T-helper 2 cell treated with Interferon-gamma antibody and Interleukin-4, amounts not matched to agents 100 ng/mL and 5 ng/mL, for 36 hours (primary cell): ENCODE results near the gene INPP4B. TPM values are rescaled to one million over a fixed set of nuclear protein-coding genes. Genes with fewer than 3 reads are reported as not detected.
"Not testable (repeated sequence)": the region's sequence is repeated elsewhere in the genome, so short reads cannot be mapped to it uniquely, and the experiment has no call there.

Source experiments
- intact Hi-C: fragments of 100-400 bp; cut with micrococcal nuclease; formaldehyde crosslinking; loops from one replicate; pipeline ENCODE4 v1.15.1; 2023
- total RNA-seq: library from RNA; stranded (reverse); gene quantifications from 2 replicates; pipeline ENCODE4 v1.2.3, GENCODE V29; 2022

Gene INPP4B
- total RNA-seq, 1 donor from 2014 or later = 103 TPM

- intact Hi-C loops = loop anchor here (2.0 kb wide), 1 partner anchor 15 kb away; no protein-coding TSS in a partner anchor
Measured at GRCh38 chr4:142551517-142552305, 294.4 kb downstream of the INPP4B start.

GRCh38 chr4:142550965-142551364 lies 295.1 kb downstream of the INPP4B start:
- intact Hi-C loops = no loop called here

DNA sequence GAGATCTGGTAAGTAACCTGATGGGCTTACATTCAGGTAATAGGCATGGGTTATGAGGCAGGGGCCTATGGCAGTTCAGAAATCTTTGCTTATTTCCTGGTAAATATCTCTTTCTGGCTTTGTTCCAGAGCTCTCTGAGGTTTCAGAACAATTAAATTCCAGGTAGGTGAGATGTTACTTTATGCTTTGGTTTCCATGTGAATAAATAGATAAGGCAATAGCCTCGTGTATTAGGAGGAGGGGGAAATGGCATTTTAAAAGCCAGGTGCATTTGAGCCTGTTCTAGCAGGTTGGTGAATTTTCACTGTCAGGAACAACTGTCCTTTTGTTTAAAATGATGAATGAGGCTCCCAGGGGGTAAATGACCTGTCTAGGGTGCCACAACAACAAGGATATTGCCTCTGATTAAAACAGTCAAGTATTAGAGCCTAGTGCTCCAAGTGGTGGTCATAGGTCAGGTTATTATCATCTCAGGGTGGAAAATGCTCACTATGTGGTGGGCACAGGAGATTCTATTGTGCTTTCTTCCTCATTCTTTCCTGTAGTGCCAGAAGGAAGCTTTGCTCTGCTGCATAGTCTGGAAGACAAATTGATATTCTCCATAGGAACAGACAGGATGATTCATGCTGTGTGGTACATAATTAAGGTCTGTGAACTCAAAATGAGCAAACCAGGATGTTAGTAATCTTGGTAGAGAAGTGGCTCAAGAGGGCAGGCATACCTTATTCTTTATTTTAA lies 296.2 kb downstream of the INPP4B start:
- intact Hi-C loops = no loop called here

- intact Hi-C loops = no loop called here
Measured at GRCh38 chr4:142549248-142549647, 296.9 kb downstream of the INPP4B start.

DNA sequence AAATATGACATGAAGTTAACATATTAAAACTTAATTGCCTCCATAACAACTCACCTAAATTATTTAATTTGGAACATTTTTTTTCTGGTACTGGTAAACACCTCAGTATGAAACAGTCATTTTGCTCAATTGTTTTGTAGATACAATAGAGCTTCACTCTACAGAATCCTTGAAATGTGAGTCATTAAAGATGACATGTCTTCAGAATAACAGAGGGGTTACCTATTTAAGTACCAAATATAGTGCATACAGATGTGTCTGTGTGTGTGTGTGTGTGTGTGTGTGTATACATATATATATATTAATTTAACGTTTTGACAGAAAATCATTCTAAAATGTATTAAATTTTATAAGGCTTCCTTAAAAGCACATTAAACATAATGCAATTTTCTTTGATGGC lies 297.6 kb downstream of the INPP4B start:
- intact Hi-C loops = no loop called here

DNA sequence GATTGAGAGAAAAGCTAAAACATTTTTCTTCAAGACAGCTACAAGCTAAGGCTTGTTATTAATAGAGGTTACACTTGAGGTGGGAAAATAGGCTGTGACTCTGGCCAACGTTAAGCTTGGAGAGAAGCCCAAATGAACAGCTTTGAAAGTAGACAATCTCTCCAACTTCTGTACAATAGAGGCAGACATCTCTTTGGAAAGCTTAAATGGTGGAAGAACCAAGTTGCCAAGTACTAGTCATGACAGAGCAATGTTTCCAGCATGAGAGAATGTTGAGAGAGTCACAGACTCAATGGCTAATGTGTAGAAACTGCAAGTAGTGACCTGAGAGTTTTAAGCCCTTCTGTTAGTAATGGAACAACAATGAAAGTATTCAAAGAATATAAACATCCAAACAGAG lies 298.1 kb downstream of the INPP4B start:
- intact Hi-C loops = no loop called here

GRCh38 chr4:142544594-142544993 lies 301.5 kb downstream of the INPP4B start:
- intact Hi-C loops = no loop called here

- intact Hi-C loops = no loop called here
Measured at GRCh38 chr4:142544039-142544438, 302.1 kb downstream of the INPP4B start.

DNA sequence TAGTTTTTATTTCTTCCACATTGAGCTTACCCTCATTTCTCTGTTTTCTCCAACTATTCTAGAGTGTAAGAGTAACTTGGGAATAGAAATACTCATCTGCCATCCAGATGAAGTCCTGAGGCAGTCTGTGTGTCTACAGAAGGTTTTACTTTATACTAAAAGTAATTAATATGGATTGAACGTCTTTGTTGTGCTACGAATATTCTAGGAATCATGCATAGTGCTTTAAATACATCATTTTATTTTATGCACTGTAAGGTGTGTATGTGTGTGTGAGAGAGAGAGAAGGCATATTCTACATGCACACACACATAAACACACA lies 305.7 kb downstream of the INPP4B start:
- intact Hi-C loops = no loop called here

DNA sequence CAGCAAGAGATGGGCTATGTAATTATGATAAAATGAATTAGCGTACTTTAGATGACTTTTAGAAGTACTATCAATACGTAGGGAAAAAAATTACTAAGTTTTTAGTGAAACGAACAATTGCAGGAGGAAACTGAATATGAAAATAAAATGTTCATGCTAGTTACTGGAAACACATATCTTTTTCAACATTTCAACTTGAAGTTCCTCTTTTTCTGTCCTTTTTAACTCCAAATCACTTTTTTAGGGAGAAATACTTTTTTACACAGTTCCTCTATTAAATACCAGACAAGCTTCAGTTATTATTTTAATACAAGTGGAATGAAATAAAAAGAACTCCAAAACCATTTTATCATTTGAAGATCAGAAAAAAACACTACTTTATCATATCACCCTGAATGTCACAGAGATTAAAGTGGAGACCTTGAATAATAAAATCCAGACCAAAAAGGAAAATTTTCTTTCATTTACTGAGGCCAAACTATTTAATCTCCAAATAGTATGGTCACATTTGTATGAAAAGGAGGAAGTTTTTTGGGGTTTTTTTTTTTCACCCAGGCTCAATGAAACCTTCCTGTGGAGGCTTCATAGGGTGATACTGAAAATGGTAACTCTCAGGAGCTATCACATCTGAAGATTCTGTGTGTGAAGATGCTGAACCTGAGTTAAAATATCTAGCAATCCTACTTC lies 306.2 kb downstream of the INPP4B start:
- intact Hi-C loops = no loop called here

- intact Hi-C loops = no loop called here
Measured at GRCh38 chr4:142535009-142535408, 311.1 kb downstream of the INPP4B start.

- intact Hi-C loops = no loop called here
Measured at GRCh38 chr4:142532054-142532453, 314.0 kb downstream of the INPP4B start.

DNA sequence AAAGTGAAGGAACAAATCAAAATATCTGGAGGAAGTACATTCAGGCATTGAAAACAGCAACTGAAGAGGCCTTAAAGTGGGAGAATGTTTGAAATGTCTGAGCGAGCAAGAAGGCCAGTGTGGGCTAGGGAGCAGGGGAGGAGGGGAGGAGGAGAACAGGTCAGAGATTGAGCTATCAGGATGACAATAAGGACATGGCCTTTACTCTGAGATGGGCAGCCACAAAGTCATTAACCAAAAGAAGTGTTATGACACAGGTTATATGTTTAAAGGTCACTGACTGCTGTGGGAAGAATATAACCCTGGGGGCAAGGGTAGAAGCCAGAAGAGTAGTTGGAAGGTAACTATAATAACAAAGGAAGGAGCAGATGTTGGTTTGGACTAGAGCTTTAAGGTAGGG lies 315.4 kb downstream of the INPP4B start:
- intact Hi-C loops = no loop called here

- intact Hi-C loops = no loop called here
Measured at GRCh38 chr4:142528433-142528832, 317.7 kb downstream of the INPP4B start.

- intact Hi-C loops = no loop called here
Measured at GRCh38 chr4:142523111-142523510, 323.0 kb downstream of the INPP4B start.

DNA sequence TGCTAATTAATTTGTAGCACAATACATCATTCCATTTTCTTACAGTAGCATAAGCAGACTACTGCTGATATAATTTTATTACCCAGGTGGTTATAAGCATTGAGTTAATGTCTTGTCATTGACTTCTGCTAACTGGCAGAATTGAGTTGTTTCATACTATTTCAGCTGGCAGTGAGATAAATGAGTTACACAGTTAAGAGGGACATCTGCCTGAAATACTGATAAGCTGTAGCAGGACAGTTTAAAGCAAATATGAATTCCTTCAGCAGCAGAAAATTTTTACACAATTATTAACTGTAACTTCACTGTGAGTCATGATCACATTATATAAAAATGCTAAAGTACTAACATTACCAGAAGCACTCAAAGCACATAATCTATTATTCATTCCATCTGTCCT lies 326.8 kb downstream of the INPP4B start:
- intact Hi-C loops = no loop called here

DNA sequence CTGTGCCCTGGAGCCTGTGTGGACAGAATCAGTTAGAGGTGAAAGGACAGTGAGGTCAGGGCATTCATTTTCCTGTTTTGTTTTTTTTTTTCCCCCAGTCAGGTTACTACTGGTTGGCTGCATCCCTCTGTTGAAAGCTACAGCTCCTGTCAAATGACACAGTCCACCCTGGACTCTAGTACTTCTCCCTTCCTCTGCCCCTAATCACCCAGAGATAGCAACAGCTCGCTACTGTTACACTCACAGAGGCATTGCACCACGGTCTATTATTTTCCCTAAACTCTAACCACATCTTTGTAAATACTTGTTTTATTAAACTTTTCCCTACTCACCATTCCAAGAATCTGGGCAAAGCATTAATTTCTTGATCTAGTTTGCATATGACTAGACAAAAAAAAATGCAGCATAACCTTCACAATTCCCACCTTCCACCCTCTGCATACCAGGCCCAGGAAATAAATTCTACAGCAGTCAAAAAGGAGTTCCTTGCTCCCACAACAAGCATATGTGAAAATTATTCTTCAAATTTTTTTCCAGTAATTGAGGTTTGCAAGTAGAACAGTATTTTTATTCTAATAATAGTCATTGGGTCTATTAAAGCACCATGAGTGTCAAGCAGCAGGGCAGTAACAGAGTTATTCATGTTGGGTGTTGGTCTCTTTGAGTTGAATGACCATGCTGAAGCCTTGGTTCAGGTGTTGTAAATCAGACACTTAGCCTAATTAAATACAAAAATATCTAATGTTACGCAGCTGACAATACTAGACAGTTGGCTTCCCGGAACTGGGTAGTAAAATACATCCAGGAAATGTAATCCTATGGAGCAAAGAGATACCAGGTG lies 329.2 kb downstream of the INPP4B start:
- intact Hi-C loops = no loop called here

- intact Hi-C loops = no loop called here
Measured at GRCh38 chr4:142512161-142512560, 333.9 kb downstream of the INPP4B start.

GRCh38 chr4:142509881-142510280 lies 336.2 kb downstream of the INPP4B start:
- intact Hi-C loops = no loop called here

GRCh38 chr4:142509381-142509780 lies 336.7 kb downstream of the INPP4B start:
- intact Hi-C loops = not testable (repeated sequence)

GRCh38 chr4:142500966-142501365 lies 345.1 kb downstream of the INPP4B start:
- intact Hi-C loops = no loop called here
